Measurements from ENCODE around the gene PSMD14. TPM values are rescaled to one million over a fixed set of nuclear protein-coding genes. Genes with fewer than 3 reads are reported as not detected.

The PSMD14 gene
- total RNA-seq, 1 experiment from 2014 or later, result 118 TPM

DNA sequence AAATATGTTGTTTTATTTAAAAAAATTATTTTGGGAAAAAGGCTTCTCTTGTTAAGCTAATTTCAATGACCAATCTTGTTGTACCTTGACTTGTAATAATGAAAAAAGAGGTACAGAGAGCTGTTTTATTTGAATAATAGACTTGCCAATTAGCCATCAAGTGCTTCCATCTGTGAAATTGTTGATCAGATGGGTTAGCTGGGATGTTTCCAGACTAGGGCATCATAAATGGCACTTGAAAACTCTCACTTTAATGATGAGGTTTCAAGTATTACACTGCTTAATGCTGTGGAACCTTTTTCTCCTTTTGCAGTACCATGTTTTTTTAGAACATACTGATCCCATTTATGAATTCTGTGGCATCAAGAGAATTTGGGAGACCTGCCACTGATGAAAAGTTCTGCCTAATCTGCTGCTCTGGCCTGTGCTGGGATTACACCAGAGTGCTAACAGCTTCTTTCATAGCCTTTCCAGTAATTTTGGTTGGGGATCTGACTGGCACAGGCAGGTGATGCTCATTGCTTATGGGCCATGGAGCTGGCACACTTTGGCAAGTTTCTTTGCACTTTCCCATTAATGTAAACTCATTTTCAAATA is 24.2 kb downstream of the PSMD14 start:
- no peak overlapping the region for H3K4me2 ChIP-seq (ENCODE audit: low read length)
- ChIA-PET RAD21 (ENCODE audit: low non-redundant PET in 1 of 2, low total read pairs in 2 of 2, uncharacterized antibody in 2 of 2, unreplicated experiment in 2 of 2) (no interaction called here), CTCF (no interaction called here), POLR2A (no interaction called here)
- no peak overlapping the region for H3K9ac ChIP-seq (ENCODE audit: low read length)
- H3K4me1 ChIP-seq (ENCODE audit: control insufficient read depth in 1 of 2, insufficient read depth in 2 of 2, low read length in 2 of 2), result no peaks in the 10 kb centered on the region
- H3K4me3 ChIP-seq (replicated peaks in 1 of 2; ENCODE audit: low read depth in 1 of 2, low read length in 2 of 2), result no peak overlapping the region
- intact Hi-C loops (cut with micrococcal nuclease), result no loop called here
- H3K9me3 ChIP-seq (ENCODE audit: control insufficient read depth in 1 of 2, insufficient read depth in 1 of 2, low read depth in 1 of 2, low read length in 2 of 2), result no peaks in the 10 kb centered on the region
- no peaks in the 10 kb centered on the region for H3K9me2 ChIP-seq (ENCODE audit: insufficient read depth)
- peaks cover 99% of the 10 kb centered on the region for H3K79me2 ChIP-seq (ENCODE audit: insufficient read depth, low read length)
- DNase-seq (ENCODE audit: low read depth, low spot score) (no peak), ATAC-seq (no peak)
- no peak for TF ChIP-seq SIN3A (IDR thresholded peaks at IDR 0.05; ENCODE audit: low read depth)
- TF ChIP-seq SP1 (IDR thresholded peaks at IDR 0.05; ENCODE audit: low read depth), result no peak
- TF ChIP-seq CEBPB (IDR thresholded peaks at IDR 0.05; ENCODE audit: low read depth), result no peak
- H3K27me3 ChIP-seq (ENCODE audit: insufficient read depth, low read length), result no peaks in the 10 kb centered on the region
- no peak overlapping the region for H3K27ac ChIP-seq (ENCODE audit: low read depth, low read length)
- no peaks in the 10 kb centered on the region; a peak in 1 of 4 replicates for H3K36me3 ChIP-seq (ENCODE audit: control insufficient read depth in 1 of 2, insufficient read depth in 2 of 2, low read length in 2 of 2)
- peaks cover 32% of the 10 kb centered on the region; the same call in 1 of the 2 replicates for H4K20me1 ChIP-seq (ENCODE audit: insufficient read depth)
- BruUV-seq (replicated peaks), result no TSS peak
- H2AFZ ChIP-seq (ENCODE audit: low read depth, low read length, poor library complexity, severe bottlenecking), result no peak overlapping the region

- DNase-seq (ENCODE audit: low read depth, low spot score), result no peak
- Histone ChIP-seq H3K36me3 (ENCODE audit: control insufficient read depth in 1 of 2, insufficient read depth in 2 of 2, low read length in 2 of 2) (no peaks in the 10 kb centered on the region; a peak in 1 of 4 replicates), H3K9ac (ENCODE audit: low read length) (no peak overlapping the region), H3K27ac (ENCODE audit: low read depth, low read length) (no peak overlapping the region), H3K9me2 (ENCODE audit: insufficient read depth) (no peaks in the 10 kb centered on the region), H3K4me2 (ENCODE audit: low read length) (no peak overlapping the region), H2AFZ (ENCODE audit: low read depth, low read length, poor library complexity, severe bottlenecking) (no peak overlapping the region), H3K4me1 (ENCODE audit: control insufficient read depth in 1 of 2, insufficient read depth in 2 of 2, low read length in 2 of 2) (no peaks in the 10 kb centered on the region), H3K9me3 (ENCODE audit: control insufficient read depth in 1 of 2, insufficient read depth in 1 of 2, low read depth in 1 of 2, low read length in 2 of 2) (no peaks in the 10 kb centered on the region), H3K79me2 (ENCODE audit: insufficient read depth, low read length) (peaks cover 92% of the 10 kb centered on the region), H3K27me3 (ENCODE audit: insufficient read depth, low read length) (no peaks in the 10 kb centered on the region), H4K20me1 (ENCODE audit: insufficient read depth) (peaks cover 26% of the 10 kb centered on the region; the same call in 1 of the 2 replicates), H3K4me3 (replicated peaks in 1 of 2; ENCODE audit: low read depth in 1 of 2, low read length in 2 of 2) (no peak overlapping the region)
- intact Hi-C loops (cut with micrococcal nuclease), result no loop called here
- no TSS peak for BruUV-seq (replicated peaks)
- POLR2A ChIA-PET, result interaction anchor here (0.8 kb wide), 1 partner anchor 27 kb away, joined by 4 read pairs; the partner anchor contains the start of gene PSMD14
- CTCF ChIA-PET, result no interaction called here
- no peak for ATAC-seq
- RAD21 ChIA-PET (ENCODE audit: low non-redundant PET in 1 of 2, low total read pairs in 2 of 2, uncharacterized antibody in 2 of 2, unreplicated experiment in 2 of 2), result no interaction called here
- TF ChIP-seq REST (IDR thresholded peaks at IDR 0.05; ENCODE audit: low read depth), result no peak
- TF ChIP-seq CEBPB (IDR thresholded peaks at IDR 0.05; ENCODE audit: low read depth), result no peak
- TF ChIP-seq JUND (IDR thresholded peaks at IDR 0.05), result no peak
- no peak for TF ChIP-seq FOSL1 (IDR thresholded peaks at IDR 0.05; ENCODE audit: low read depth)
- no peak for TF ChIP-seq TCF7L2 (IDR thresholded peaks at IDR 0.05; ENCODE audit: borderline replicate concordance, extremely low read depth, insufficient read depth, insufficient read length)
- TF ChIP-seq YY1 (IDR thresholded peaks at IDR 0.05; ENCODE audit: extremely low read depth, insufficient replicate concordance, low read depth, low read length), result no peak
- no peak for TF ChIP-seq ZFX (IDR thresholded peaks at IDR 0.05)
- TF ChIP-seq SRF (IDR thresholded peaks at IDR 0.05; ENCODE audit: low read depth), result no peak
- no peak for TF ChIP-seq CBX3 (IDR thresholded peaks at IDR 0.05; ENCODE audit: low read depth)
- no peak for TF ChIP-seq SIN3A (IDR thresholded peaks at IDR 0.05; ENCODE audit: low read depth)
- no peak for TF ChIP-seq POLR2A (IDR thresholded peaks at IDR 0.05; ENCODE audit: borderline replicate concordance, extremely low read depth, insufficient read depth, insufficient read length)
- TF ChIP-seq MAX (IDR thresholded peaks at IDR 0.05), result no peak
- no peak for TF ChIP-seq POLR2AphosphoS5 (IDR thresholded peaks at IDR 0.05; ENCODE audit: low read depth, low read length)
- no peak for TF ChIP-seq ZNF274 (IDR thresholded peaks at IDR 0.05; ENCODE audit: low read depth, low read length)
- TF ChIP-seq, protein P1, sequence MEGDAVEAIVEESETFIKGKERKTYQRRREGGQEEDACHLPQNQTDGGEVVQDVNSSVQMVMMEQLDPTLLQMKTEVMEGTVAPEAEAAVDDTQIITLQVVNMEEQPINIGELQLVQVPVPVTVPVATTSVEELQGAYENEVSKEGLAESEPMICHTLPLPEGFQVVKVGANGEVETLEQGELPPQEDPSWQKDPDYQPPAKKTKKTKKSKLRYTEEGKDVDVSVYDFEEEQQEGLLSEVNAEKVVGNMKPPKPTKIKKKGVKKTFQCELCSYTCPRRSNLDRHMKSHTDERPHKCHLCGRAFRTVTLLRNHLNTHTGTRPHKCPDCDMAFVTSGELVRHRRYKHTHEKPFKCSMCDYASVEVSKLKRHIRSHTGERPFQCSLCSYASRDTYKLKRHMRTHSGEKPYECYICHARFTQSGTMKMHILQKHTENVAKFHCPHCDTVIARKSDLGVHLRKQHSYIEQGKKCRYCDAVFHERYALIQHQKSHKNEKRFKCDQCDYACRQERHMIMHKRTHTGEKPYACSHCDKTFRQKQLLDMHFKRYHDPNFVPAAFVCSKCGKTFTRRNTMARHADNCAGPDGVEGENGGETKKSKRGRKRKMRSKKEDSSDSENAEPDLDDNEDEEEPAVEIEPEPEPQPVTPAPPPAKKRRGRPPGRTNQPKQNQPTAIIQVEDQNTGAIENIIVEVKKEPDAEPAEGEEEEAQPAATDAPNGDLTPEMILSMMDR (IDR thresholded peaks at IDR 0.05 in 2 of 3, conservative IDR thresholded peaks at IDR 0.05 in 1 of 3; ENCODE audit: borderline replicate concordance in 1 of 3, insufficient read depth in 1 of 3, low read depth in 2 of 3, low read length in 2 of 3), result no peak
- no peak for TF ChIP-seq SP1 (IDR thresholded peaks at IDR 0.05; ENCODE audit: low read depth)
These were observed 27.4 kb downstream of the PSMD14 start for GRCh38 chr2:161335626-161336025.

Measured in HCT116 (cell line).